ENCODE measurements around the gene APCDD1L.

APCDD1L gene

DNA sequence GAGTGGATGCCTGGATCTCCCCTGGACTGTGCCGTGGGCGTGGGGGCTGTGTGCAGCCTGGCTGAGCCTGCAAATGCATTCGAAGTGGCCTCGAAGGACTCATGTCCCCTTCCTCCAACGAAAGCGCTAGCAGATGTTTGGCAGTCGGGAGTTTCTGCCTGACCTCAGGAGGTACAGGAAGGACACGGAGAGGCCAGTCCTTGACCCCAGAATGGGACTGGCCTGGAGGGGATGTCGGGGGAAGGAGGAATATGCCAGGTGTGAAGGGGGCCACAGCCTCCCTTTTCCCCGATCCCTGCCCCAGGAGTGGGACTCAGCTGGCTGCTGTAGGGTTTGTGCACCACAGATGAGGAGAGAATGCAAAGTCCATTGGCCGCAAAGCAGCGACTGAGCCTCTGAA lies 45.6 kb downstream of the APCDD1L start:
- no peak for DNase-seq (ENCODE audit: extremely low read depth in 1 of 2, low read depth in 1 of 2)

DNA sequence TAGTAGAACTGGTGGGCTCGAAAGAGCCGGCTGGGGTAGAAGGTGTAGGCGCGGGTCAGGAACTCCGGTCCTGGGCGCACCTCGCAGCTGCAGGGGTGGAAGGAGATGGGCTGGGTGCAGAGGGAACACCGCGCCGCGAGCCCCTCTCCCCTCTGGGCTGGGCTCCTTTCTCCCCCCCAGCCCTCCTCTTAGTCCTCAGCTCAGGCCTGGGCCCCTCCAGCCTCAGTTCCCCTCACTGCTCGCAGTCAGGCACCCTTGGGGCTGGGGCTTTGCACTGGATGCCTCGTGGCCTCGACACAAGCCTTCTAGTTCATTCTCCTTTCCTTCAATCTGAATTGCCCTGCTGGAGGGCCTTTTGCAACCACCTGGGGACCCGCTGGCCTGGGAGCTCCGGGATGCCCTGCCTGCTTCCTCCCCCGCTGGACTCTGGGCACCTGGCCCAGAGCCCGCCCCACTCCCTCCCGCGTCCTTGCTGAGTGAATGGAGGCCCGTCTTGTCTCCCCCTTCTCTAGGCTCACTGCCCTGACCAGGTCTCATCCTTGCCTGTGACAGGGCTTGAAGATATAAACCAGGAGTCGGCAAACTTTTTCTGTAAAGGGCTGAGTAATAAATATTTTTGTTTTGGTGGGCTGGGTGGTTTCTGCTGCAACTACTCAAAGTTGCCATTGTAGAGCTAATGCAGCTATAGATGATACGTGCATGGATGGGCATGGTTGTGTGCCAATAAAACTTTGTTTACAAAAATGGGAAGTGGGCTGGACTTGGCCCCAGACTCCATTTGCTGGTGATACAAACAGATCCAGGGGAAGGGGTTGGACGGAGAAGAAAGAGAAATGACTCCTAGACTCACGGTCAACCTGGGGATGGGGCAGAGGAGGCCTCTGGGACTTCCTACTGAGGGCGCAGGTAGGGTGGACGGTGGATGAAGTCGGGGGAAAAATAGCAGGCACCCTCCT lies 47.3 kb downstream of the APCDD1L start:
- DNase-seq (ENCODE audit: extremely low read depth in 1 of 2, low read depth in 1 of 2) = no peak

DNA sequence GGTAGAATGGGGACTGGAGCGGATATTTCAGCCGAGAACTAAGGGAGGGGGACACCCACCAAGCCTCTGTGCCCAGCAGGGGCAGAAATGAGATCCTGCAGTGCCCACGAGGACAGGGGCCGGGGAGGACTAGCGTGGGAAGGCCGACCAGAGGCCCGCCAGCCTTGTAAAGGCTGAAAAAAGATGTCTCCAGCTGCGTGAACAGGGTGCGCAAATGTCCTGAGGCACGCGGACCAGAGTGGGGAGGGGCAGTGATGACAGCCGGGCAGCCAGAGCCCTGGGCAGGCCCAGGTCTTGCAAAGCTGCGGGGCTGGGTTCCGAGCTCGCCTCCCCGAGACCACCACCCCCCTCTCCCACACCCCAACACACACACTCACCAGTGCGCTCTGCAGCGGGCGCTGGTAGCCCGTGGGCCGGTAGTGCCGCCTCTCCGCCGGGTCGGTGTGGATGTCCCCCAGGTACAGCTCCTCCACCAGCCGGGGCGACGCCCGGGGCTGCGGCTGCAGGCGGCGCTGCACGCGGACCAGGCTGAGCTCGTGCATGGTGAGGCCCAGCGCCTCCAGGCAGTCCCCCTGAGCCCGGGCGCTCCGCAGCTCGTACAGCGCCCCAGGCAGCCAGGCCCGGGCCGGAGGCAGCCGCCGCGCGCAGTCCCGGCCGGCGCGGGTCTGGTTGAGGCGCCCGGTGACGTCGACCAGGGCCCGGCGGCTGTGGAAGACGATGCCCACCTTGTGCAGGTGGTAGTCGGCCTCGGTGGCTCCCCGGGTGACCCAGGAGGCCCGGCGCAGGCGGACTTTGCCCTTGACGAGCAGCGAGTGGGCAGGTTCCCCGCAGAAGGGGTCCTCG lies 48.2 kb downstream of the APCDD1L start:
- no peak for DNase-seq (ENCODE audit: extremely low read depth in 1 of 2, low read depth in 1 of 2)

- DNase-seq (ENCODE audit: extremely low read depth in 1 of 2, low read depth in 1 of 2) = no peak
Observed at GRCh38 chr20:58466095-58466708, 49.0 kb downstream of the APCDD1L start.

DNA sequence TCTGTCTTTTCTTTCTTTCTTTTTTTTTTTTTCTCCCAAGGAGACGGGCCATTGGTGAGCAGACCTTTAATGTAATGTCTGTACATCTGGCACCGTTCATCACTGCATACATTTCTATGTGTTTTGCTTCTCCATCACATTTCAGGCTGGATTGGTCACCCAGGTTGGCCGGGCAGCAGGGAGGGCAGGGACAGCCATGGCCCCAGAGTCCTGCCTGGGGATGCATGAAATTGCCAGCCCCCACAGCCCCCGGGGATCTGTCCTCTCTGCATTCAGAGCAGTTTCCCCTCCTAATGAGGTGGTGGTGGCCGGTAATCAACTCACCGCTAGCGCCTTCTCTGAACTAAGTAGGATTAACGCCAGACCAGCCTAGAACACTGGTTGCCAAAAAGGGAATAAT lies 50.4 kb downstream of the APCDD1L start:
- DNase-seq (ENCODE audit: extremely low read depth in 1 of 2, low read depth in 1 of 2) = no peak

DNA sequence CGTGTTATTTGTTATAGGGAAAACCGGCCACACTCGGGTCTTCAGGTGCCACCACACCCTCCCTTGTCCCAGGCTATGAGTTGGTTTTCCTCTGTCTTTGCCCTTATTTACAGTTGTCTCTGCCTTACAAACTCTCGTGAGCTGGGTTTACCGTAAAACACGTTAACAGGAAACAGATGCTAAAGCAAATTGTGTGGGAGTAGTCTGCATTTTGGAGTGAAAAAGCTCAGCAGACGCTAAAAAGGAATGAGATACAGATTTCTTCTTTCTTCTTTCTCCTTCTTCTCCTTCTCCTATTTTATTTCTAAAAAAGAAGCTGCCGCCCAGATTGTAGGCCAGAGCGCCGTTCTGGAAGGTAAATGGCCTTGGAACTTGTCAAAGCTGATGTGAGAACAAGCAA lies 51.9 kb downstream of the APCDD1L start:
- DNase-seq (ENCODE audit: extremely low read depth in 1 of 2, low read depth in 1 of 2) = no peak

GRCh38 chr20:58461899-58462298 lies 53.3 kb downstream of the APCDD1L start:
- DNase-seq (ENCODE audit: extremely low read depth in 1 of 2, low read depth in 1 of 2) = no peak

GRCh38 chr20:58461104-58461503 lies 54.1 kb downstream of the APCDD1L start:
- DNase-seq (ENCODE audit: extremely low read depth in 1 of 2, low read depth in 1 of 2) = no peak

- no peak for DNase-seq (ENCODE audit: extremely low read depth in 1 of 2, low read depth in 1 of 2)
Observed at GRCh38 chr20:58459058-58459750, 56.0 kb downstream of the APCDD1L start.

DNA sequence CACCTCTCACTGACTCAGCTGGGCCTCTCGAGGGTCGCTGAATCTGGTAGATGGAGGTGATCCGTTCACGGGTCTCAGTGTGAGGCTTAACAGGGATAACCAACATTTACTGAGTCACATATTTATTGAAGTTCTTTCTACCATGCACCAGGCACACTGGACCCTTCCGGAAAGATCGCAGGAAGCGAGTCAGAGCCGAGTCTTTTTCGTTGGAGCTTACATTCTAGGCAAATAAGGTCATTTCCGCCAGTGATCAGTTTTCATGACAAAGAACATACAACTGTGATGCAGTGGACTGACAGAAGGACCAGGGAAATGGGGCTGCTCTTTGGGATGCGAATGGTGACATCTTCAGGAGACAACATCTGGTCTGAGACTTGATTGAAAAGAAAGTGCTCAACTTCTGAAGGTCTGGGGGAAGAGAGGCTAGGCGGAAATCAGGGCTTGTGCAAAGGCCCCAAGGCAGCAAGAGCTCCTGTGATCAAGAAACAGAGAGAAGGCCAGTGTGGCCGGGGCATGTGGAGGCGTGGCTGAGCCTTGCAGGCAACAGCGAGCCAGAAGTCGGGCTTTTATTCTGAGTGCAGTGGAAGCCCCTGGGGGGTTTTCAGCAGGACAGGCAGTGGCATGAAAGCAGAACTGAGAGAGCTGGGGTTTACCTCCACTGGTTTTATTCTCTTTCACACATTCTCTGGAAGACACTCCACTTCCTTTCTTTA lies 56.7 kb downstream of the APCDD1L start:
- no peak for DNase-seq (ENCODE audit: extremely low read depth in 1 of 2, low read depth in 1 of 2)

- no peak for DNase-seq (ENCODE audit: extremely low read depth in 1 of 2, low read depth in 1 of 2)
Observed at GRCh38 chr20:58457083-58457695, 58.0 kb downstream of the APCDD1L start.

- no peak for DNase-seq (ENCODE audit: extremely low read depth in 1 of 2, low read depth in 1 of 2)
Observed at GRCh38 chr20:58454460-58454859, 60.7 kb downstream of the APCDD1L start.

DNA sequence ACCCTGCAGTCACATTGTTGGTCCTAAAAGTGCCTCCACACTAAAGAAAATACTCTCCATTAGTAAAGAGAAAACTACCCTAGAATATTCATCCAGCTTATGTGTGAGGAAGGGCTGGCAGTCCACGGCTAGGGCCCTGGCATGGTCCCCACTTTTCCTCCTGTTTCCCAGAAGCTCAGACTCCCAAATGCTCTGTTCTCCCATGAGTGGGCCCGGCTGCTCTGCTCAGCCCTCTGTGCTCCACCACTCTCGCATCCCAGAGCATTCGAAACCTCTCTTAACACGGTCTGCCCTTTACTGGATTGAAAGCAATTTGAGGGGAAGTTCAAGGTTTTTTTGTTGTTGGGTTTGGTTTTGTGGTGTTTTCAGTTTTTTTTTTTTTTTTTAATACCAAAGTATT lies 61.8 kb downstream of the APCDD1L start:
- no peak for DNase-seq (ENCODE audit: extremely low read depth in 1 of 2, low read depth in 1 of 2)

GRCh38 chr20:58452667-58453255 lies 62.4 kb downstream of the APCDD1L start:
- DNase-seq (ENCODE audit: extremely low read depth in 1 of 2, low read depth in 1 of 2) = no peak

- no peak for DNase-seq (ENCODE audit: extremely low read depth in 1 of 2, low read depth in 1 of 2)
Observed at GRCh38 chr20:58450254-58450653, 64.9 kb downstream of the APCDD1L start.

- DNase-seq (ENCODE audit: extremely low read depth in 1 of 2, low read depth in 1 of 2) = no peak
Observed at GRCh38 chr20:58449681-58450221, 65.4 kb downstream of the APCDD1L start.

DNA sequence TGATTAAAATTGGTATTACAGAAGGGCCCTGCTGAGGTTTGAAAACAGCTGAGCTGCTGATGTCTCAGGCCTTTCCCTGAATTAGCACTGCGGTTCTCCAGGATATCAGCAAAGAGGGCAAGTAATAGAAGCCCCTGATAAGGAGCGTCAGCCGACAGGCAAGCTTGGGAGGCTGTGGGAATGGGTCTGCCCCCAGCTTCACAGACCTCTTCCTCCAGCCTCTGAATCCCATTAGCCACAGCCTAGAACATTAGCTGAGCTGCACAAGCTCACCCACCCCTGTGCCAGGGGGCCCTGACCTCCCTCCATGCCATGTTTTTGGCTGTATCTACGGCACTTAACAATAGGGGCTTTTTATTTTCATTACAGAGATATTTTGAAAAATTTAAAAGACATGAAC lies 66.2 kb downstream of the APCDD1L start:
- no peak for DNase-seq (ENCODE audit: extremely low read depth in 1 of 2, low read depth in 1 of 2)

DNA sequence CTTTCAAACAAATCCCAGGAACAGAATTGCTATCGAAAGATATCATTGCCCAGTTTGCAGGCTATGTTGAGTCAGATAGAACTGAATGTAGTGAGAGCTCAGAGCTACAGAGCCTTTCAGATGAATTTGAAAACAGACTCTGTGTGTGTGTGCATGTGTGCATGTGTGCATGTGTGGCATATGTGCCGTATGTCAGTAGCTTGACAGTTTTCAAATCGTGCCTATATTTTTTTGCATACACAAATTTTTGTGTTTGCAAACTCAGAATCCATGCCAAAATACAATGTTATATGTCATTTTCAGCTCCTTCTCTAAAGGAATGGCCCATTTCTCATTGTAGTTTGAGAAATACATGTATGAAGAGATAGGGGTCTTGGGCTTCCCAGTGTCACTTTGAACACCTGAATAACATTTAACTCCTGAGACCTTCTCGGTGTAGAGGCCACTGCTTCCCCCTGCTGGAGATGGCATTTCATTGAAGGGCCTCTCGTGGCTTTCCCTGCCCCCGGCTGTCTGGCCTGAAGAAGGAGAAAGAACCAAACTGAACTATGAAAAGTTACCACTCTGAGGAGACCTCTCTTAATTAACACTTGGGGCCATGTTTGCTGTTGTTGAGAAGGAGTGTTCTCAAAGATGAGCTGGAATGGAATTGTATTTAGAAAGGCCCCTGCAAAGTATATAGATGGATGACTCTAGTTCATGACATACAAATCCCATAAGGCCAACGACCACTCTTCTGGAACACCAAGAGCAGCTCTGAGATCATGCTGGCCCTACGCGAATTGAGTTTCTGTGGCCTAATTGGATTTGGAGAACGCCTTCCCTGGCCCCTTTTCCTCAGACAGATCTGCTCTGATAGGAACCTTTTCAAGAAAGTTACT lies 67.4 kb downstream of the APCDD1L start:
- peak in 1 of 2 donors; percentile 24 for DNase-seq (ENCODE audit: extremely low read depth in 1 of 2, low read depth in 1 of 2)
